Gastroesophageal sphincter (tissue), 4 donors: ENCODE results near the gene SLC9A5. TPM values are rescaled to one million over a fixed set of nuclear protein-coding genes. Genes with fewer than 3 reads are reported as not detected.

Experiments
- ATAC-seq: fragments of 150-250 bp; one replicate; pipeline ENCODE4 v1.9.1; 2016; ENCODE audit warnings: mild to moderate bottlenecking, moderate library complexity
- H3K27ac ChIP-seq, 4 donors: fragments of 200-600 bp; sonication (generic) in 3 of 4; 1 replicate in 3 of 4; 2 replicates in 1 of 4; pipeline ENCODE4 v1.5.1; 2016 to 2019
- H3K27me3 ChIP-seq: fragments of 200-600 bp; sonication (generic); one replicate; pipeline ENCODE4 v1.5.1; 2019
- H3K36me3 ChIP-seq, 2 donors: fragments of 200-600 bp; sonication (generic); one replicate each; pipeline ENCODE4 v1.5.1; 2019; ENCODE audit warnings: control low read depth in 1 of 2
- H3K4me1 ChIP-seq, 3 donors: fragments of 200-600 bp; sonication (generic); 1 replicate in 2 of 3; 2 replicates in 1 of 3; pipeline ENCODE4 v1.5.1; 2016 to 2019; ENCODE audit warnings: control low read depth in 2 of 3
- H3K4me3 ChIP-seq, 2 donors: fragments of 200-600 bp; sonication (generic); one replicate each; pipeline ENCODE4 v1.5.1; 2019; ENCODE audit warnings: mild to moderate bottlenecking in 1 of 2, moderate library complexity in 1 of 2
- H3K9me3 ChIP-seq, 3 donors: fragments of 200-600 bp; sonication (generic); one replicate each; pipeline ENCODE4 v1.5.1; 2017 to 2019; ENCODE audit warnings: control low read depth in 2 of 3
- EP300 ChIP-seq: sonication (generic); formaldehyde crosslinking; IDR thresholded peaks from one replicate; pipeline ENCODE4 v1.6.1; 2017; ENCODE audit warnings: antibody characterized with exemption, mild to moderate bottlenecking
- POLR2A ChIP-seq, 2 donors: fragments of 450-650 bp; IDR thresholded peaks; one replicate each; pipeline ENCODE4 v1.6.1; 2017; ENCODE audit warnings: antibody characterized with exemption in 2 of 2, mild to moderate bottlenecking in 2 of 2, moderate library complexity in 1 of 2
- POLR2AphosphoS5 ChIP-seq: sonication (generic); formaldehyde crosslinking; IDR thresholded peaks from one replicate; pipeline ENCODE4 v1.6.1; 2017; ENCODE audit warnings: antibody characterized with exemption
- WGBS, 2 donors: methylation state at CpG; one replicate each; pipeline ENCODE4 v1.1.5; 2018; ENCODE audit warnings: low coverage in 1 of 2; 5-methylcytosine and 5-hydroxymethylcytosine counted together
- total RNA-seq, 4 donors: library from RNA; depleted of rRNA; stranded (reverse); fragments of >200 nt; gene quantifications; one replicate each; pipeline ENCODE4 v1.1.0, GENCODE V29; 2016
- TF ChIP-seq, protein P1 (sequence below), 4 experiments: fragments of 200-600 bp in 2 of 4; fragments of 450-650 bp in 2 of 4; sonication (generic) in 1 of 4; IDR thresholded peaks; one replicate each; pipeline ENCODE4 v1.5.1; 2017 to 2019; ENCODE audit warnings: antibody characterized with exemption in 4 of 4, mild to moderate bottlenecking in 2 of 4, moderate library complexity in 2 of 4

The SLC9A5 gene
- total RNA-seq, 4 donors from 2014 or later = 0.13 to 0.93 (median 0.21) TPM

DNA sequence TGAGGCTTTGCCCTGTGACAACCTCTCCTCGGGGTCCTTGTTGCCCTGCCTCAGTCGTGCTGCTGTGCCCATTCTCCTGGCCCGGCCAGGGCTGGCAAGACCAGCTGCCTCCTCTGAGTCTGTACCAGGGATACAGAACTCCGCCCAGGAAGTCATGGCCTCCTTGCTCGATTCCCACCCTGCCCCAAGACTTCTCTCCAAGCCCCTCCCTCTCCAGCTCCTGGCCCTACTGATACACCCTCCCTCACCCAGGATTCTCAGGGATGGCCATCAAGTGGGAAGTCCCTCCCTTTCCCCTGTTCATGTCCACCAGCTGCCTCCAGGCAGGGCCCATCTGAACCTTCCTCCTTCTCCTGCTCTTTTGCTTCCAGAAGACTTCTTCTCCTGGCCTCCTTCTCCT, 33.1 kb upstream of the SLC9A5 start:
- no peak for ATAC-seq
- Histone ChIP-seq H3K36me3 (peaks cover 0 to 41% of the 10 kb centered on the region in 2 donors), H3K27ac (no peak overlapping the region), H3K9me3 (no peaks in the 10 kb centered on the region), H3K27me3 (no peaks in the 10 kb centered on the region), H3K4me3 (no peak overlapping the region), H3K4me1 (peaks cover 0 to 15% (median 0%) of the 10 kb centered on the region in 3 donors)
- WGBS, 2 donors = 73 to 83% methylated on average over 1 to 5 of the region's 5 CpGs
- TF ChIP-seq POLR2AphosphoS5 (no peak), POLR2A (IDR thresholded peaks at IDR 0.05) (no peak), EP300 (no peak)
- TF ChIP-seq, protein P1, sequence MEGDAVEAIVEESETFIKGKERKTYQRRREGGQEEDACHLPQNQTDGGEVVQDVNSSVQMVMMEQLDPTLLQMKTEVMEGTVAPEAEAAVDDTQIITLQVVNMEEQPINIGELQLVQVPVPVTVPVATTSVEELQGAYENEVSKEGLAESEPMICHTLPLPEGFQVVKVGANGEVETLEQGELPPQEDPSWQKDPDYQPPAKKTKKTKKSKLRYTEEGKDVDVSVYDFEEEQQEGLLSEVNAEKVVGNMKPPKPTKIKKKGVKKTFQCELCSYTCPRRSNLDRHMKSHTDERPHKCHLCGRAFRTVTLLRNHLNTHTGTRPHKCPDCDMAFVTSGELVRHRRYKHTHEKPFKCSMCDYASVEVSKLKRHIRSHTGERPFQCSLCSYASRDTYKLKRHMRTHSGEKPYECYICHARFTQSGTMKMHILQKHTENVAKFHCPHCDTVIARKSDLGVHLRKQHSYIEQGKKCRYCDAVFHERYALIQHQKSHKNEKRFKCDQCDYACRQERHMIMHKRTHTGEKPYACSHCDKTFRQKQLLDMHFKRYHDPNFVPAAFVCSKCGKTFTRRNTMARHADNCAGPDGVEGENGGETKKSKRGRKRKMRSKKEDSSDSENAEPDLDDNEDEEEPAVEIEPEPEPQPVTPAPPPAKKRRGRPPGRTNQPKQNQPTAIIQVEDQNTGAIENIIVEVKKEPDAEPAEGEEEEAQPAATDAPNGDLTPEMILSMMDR (IDR thresholded peaks at IDR 0.05) = no peak

DNA sequence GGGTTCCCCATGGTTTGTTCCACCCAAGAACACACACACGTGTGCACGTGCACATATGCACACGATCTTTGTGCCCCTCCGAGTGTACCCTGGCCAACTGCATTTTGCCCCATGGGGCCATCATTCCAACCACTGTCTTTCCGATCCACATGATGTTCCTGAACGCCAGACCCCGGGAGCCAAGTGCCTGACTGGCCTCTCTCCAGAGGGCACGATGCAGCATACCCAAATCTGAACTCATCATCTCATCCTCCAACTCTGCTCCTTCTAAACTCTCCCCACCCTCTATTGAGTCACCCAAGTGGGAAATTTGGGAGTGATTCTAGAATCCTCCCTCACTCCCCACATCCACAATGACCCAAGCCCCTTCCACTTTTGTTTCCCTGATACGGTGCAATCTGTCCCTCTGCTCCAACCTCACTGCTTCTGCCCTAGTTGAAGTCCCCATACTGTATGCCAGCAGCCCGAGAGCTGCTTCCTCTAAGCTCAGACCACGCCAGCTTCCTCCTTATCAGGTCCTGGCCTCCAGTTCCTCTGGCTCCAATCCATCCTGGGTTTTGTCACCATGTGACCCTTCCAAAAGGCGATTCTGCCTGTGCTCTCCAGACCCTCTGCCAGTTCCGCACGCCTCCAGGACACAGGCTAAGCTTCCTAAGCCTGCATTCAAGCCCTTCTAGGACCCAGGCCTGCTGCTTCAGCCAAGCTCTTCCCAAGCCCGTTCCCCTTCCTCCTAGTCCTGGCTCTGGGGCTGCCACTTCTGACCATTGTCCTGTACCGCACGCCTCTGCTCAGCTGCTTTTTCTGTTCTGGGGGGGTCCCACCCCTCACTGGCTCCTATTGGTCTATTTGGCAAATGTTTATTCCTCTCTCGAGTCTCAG, 31.9 kb upstream of the SLC9A5 start:
- Histone ChIP-seq H3K4me3 (no peak overlapping the region), H3K9me3 (no peaks in the 10 kb centered on the region), H3K27ac (peak overlapping the region in 2 of 4 donors; percentile 35 to 36), H3K27me3 (no peaks in the 10 kb centered on the region), H3K36me3 (peaks cover 0 to 33% of the 10 kb centered on the region in 2 donors), H3K4me1 (peaks cover 0 to 15% (median 0%) of the 10 kb centered on the region in 3 donors)
- TF ChIP-seq, protein P1 (IDR thresholded peaks at IDR 0.05) = no peak
- TF ChIP-seq POLR2AphosphoS5 (no peak), POLR2A (IDR thresholded peaks at IDR 0.05) (no peak), EP300 (no peak)
- ATAC-seq = peak; percentile 60
- 60 to 78% methylated on average over 11 to 18 of the region's 18 CpGs for WGBS, 2 donors

DNA sequence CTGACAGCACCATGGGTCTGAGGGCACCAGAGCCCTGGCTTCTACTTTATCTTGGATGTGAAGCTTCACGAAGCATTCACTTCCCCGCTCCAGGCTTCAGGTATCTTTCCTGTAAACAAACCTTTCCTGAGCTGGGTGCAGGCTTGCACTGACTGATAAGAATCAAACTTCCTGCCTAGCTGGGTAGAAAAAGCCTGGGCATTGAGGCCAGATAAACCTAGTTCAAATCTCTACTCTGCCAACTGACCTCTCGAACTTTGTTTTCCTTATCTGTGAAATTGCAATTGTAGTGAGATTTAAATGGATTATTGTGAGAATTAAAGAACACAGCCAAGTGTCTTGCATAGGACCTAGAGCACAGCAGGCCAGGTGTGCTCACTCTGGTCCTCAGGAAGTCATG, 24.8 kb upstream of the SLC9A5 start:
- Histone ChIP-seq H3K27ac (no peak overlapping the region), H3K27me3 (no peaks in the 10 kb centered on the region), H3K36me3 (peaks cover 0 to 23% of the 10 kb centered on the region in 2 donors), H3K4me1 (peaks cover 0 to 36% (median 10%) of the 10 kb centered on the region in 3 donors), H3K9me3 (no peaks in the 10 kb centered on the region), H3K4me3 (no peak overlapping the region)
- no peak for TF ChIP-seq EP300
- TF ChIP-seq POLR2AphosphoS5 = no peak
- no peak for TF ChIP-seq POLR2A (IDR thresholded peaks at IDR 0.05)
- no peak for ATAC-seq
- WGBS, 2 donors = 63 to 68% methylated on average over 2 of the region's 3 CpGs

DNA sequence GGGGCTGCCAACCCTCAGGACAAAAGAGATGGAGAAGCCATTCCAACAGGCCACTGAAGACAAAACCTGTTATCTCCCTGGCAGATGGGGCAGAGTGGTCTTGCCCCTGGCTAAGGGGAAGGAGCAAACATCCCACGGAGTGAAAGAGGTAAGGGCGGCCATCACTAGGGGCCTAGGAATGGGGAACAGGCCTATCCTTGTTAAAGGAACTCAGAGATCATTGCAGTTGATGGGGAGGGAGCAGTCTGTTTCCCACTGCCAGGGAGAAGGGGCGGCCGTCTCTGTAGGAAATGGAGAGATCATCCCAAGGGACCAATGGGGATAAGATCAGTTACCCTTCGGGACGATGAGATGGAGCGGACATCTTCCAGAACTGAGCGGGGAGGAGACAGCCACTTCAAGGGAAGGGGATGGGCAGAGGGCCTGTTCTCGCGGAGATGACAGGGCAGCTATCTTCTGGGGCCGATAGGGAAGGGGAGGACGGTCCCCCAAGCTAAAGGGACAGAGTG, 22.4 kb upstream of the SLC9A5 start:
- Histone ChIP-seq H3K36me3 (peaks cover 0 to 47% of the 10 kb centered on the region in 2 donors), H3K27ac (peak overlapping the region; percentile 45 to 89 (median 84)), H3K27me3 (no peaks in the 10 kb centered on the region), H3K4me3 (peak overlapping the region; percentile 52 to 70), H3K9me3 (no peaks in the 10 kb centered on the region), H3K4me1 (peaks cover 0 to 37% (median 10%) of the 10 kb centered on the region in 3 donors)
- no peak for ATAC-seq
- 5 to 12% methylated on average over 4 to 9 of the region's 12 CpGs for WGBS, 2 donors
- TF ChIP-seq POLR2AphosphoS5 (no peak), EP300 (no peak), POLR2A (IDR thresholded peaks at IDR 0.05) (no peak)
- TF ChIP-seq, protein P1 (IDR thresholded peaks at IDR 0.05) = no peak

DNA sequence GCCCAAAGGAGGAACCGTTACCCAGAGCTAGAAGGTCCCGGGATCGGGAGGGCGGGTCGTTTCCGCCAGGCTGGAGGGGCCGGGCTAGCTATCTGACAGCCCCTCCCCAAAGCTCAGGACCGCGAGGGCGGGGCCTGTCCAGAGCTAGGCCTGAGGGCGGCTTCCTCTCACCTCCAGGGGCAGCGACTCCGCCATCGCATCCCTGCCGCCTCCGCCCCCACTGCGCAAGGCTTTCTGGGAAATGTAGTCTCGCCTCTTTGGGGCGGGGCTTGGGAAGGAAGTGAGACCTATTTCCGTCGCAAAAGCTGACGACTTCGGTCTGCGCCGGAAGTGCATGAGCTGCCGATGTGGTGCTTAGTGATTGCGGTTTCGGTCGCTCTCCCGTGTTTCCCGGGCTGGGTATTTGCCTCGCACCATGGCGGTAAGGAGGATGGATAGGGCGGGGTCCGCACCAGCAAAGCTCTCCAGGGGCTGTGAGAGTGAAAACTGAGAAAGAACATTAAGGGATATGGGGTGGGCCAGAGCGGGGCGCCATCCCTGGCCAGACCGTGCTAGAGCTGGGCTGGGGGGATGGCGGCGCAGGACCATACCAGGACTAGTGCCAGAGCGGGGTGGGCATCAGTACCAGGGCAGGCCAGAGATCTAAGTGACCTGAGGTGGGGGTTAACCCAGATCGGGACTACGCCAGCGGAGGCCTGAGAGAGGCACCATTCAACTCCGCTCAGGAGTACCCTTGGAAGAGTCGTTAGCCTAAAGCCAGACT, 21.8 kb upstream of the SLC9A5 start, which contains the start of gene TMEM208:
Gene TMEM208, plus strand, starts transcription at position 327 of the 763 bp plus-strand sequence. Its CDS starts 89 bp downstream, at position 416.
- peak; percentile 95 for TF ChIP-seq POLR2AphosphoS5
- TF ChIP-seq, protein P1 (IDR thresholded peaks at IDR 0.05) = peak in 2 of 4 experiments; percentile 38 to 52
- TF ChIP-seq POLR2A (IDR thresholded peaks at IDR 0.05) = peak; percentile 65 to 79
- no peak for TF ChIP-seq EP300
- Histone ChIP-seq H3K27me3 (no peaks in the 10 kb centered on the region), H3K4me1 (peaks cover 0 to 37% (median 10%) of the 10 kb centered on the region in 3 donors), H3K27ac (peak within 1 kb of the TSS; percentile 45 to 89 (median 84)), H3K9me3 (no peaks in the 10 kb centered on the region), H3K4me3 (peak within 1 kb of the TSS; percentile 52 to 70), H3K36me3 (peaks cover 0 to 53% of the 10 kb centered on the region in 2 donors)
- ATAC-seq = peak; percentile 96
- 0% methylated on average over 14 of the region's 46 CpGs; no CpG with 5 or more reads in 1 of the 2 donors for WGBS, 2 donors
